HUES64 (cell line): ENCODE data around the gene NR2F1.

ENCODE experiments used
- H3K27ac ChIP-seq: 2 replicates; pipeline ENCODE4 v1.7.0; 2013; ENCODE audit warnings: low read depth, low read length, inconsistent platforms
- H3K27me3 ChIP-seq: 2 replicates; pipeline ENCODE4 v1.6.1; 2013; ENCODE audit warnings: mild to moderate bottlenecking, low read length; ENCODE audit not compliant: insufficient read depth
- H3K36me3 ChIP-seq: 2 replicates; pipeline ENCODE4 v1.6.1; 2013; ENCODE audit warnings: mild to moderate bottlenecking, low read length; ENCODE audit not compliant: insufficient read depth
- H3K4me1 ChIP-seq: 2 replicates; pipeline ENCODE4 v1.6.1; 2013; ENCODE audit warnings: mild to moderate bottlenecking, low read length, moderate library complexity; ENCODE audit not compliant: insufficient read depth
- H3K4me3 ChIP-seq: 2 replicates; pipeline ENCODE4 v1.5.1; 2013; ENCODE audit warnings: mild to moderate bottlenecking, low read length, moderate library complexity
- H3K9ac ChIP-seq: 2 replicates; pipeline ENCODE4 v1.6.1; 2013; ENCODE audit warnings: mild to moderate bottlenecking, low read depth, low read length
- H3K9me3 ChIP-seq: 2 replicates; pipeline ENCODE4 v1.6.1; 2013; ENCODE audit warnings: low read depth, low read length; ENCODE audit not compliant: insufficient read depth
- WGBS: fragments of 150-250, 120-280 bp; methylation state at CpG from one replicate; pipeline ENCODE4 v1.1.7; 2013; ENCODE audit warnings: missing lambda C conversion rate; 5-methylcytosine and 5-hydroxymethylcytosine counted together

Gene NR2F1

DNA sequence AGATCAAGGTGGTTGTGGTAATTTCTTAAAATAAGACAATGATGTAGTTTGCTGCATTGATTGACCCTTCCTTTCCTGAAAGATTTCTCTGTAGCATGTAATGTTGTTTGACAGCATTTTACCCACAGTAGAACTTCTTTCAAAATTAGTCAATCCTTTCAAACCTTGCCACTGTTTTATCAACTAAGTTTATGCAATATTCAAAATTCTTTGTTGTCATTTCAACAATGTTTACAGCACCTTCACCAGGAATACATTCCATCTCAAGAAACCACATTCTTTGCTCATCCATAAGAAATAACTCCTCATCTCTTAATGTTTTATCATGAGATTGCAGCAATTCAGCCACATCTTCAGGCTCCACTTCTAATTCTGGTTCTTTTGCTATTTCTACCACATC lies 43.8 kb downstream of the NR2F1 start:
- H3K36me3 ChIP-seq, result no peaks in the 10 kb centered on the region
- no peaks in the 10 kb centered on the region for H3K9me3 ChIP-seq
- peaks cover 38% of the 10 kb centered on the region for H3K27me3 ChIP-seq
- no peaks in the 10 kb centered on the region for H3K4me1 ChIP-seq
- H3K9ac ChIP-seq, result no peak overlapping the region
- H3K27ac ChIP-seq, result no peak overlapping the region
- no peak overlapping the region for H3K4me3 ChIP-seq

DNA sequence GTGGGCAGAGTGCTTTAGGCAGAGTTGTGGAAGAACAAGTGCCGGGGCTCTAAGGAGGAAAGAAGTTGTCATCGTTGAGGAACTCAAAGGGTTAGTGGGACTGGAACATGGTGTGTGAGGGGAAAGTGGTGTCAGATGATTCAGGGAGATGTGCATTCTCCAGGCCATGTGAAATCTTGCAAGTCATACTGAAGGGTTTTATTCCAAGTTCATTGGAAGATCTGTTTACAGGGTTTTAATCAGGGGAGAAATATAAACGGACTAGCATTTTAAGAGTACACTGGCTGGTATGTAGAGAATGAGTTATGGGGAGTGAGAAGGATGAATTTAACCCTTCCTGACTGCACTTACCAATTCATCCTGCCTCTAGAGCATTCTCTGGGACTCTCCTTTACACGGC lies 49.3 kb downstream of the NR2F1 start:
- no peak overlapping the region for H3K9ac ChIP-seq
- no peaks in the 10 kb centered on the region for H3K36me3 ChIP-seq
- H3K27ac ChIP-seq, result no peak overlapping the region
- no peak overlapping the region for H3K4me3 ChIP-seq
- H3K27me3 ChIP-seq, result no peaks in the 10 kb centered on the region
- 90% methylated on average over 3 of the region's 4 CpGs for WGBS
- no peaks in the 10 kb centered on the region for H3K4me1 ChIP-seq
- no peaks in the 10 kb centered on the region for H3K9me3 ChIP-seq

DNA sequence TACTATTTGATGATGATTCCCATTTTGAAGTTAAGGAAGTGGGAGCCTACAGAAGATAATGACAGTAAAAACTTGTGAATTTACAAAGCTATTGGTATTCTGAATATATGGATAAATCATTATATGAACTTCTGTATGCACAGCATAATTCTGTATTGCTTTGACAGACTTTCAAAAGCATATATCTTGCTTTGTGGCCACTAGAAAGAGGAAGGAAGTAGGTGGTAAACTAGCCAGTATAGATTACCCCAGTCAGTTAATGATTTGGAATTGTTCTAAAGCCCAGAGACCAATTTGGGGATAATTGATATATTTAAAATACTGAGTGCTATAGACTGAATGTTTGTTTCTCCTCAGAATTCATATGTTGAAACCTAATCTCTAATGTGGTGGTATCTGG lies 53.0 kb downstream of the NR2F1 start:
- Histone ChIP-seq H3K4me1 (no peaks in the 10 kb centered on the region), H3K9me3 (no peaks in the 10 kb centered on the region), H3K27ac (no peak overlapping the region), H3K9ac (no peak overlapping the region), H3K36me3 (no peaks in the 10 kb centered on the region), H3K4me3 (no peak overlapping the region), H3K27me3 (no peaks in the 10 kb centered on the region)

DNA sequence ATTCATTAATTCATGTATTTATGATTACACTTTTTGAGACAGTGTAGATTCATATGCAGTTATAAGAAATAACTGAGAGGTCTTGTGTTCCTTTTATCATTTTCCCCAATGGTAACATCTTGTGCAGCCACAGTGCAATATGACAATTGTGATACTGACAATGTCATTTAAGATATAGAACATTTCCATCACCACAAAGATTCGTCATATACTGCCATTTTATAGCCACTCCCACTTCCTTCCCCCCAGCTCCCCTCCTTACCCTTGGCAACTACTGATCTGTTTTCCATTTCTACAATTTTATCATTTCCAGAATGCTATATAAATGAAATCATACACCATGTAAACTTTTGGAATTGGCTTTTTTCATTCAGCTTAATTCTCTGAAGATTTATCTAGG lies 53.8 kb downstream of the NR2F1 start:
- H3K27ac ChIP-seq, result no peak overlapping the region
- WGBS, result 93% methylated on average over 1 of the region's 1 CpG
- no peak overlapping the region for H3K4me3 ChIP-seq
- no peaks in the 10 kb centered on the region for H3K36me3 ChIP-seq
- H3K9me3 ChIP-seq, result no peaks in the 10 kb centered on the region
- H3K9ac ChIP-seq, result no peak overlapping the region
- no peaks in the 10 kb centered on the region for H3K27me3 ChIP-seq
- no peaks in the 10 kb centered on the region for H3K4me1 ChIP-seq

DNA sequence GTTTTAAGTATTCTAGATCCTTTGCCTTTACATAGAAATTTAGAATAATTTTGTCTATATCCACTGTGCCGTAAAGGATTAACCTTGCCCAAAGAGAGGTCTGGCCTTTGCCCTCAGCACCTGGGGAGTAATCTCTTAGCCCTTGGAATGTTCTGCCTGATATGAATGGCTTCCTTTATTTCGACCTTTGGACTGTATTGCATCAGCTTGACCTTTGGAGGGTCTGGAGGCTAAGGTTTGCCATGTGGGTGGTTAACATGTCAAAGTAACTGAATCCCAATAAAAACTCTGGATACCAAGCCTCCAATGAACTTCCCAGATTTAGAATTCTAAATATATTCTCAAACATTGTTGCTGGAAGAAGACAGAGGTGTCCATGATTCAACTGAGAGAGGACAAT lies 54.7 kb downstream of the NR2F1 start:
- Histone ChIP-seq H3K27ac (no peak overlapping the region), H3K27me3 (no peaks in the 10 kb centered on the region), H3K4me1 (no peaks in the 10 kb centered on the region), H3K36me3 (no peaks in the 10 kb centered on the region), H3K9ac (no peak overlapping the region), H3K9me3 (no peaks in the 10 kb centered on the region), H3K4me3 (no peak overlapping the region)
- WGBS, result 89% methylated on average over 2 of the region's 2 CpGs

DNA sequence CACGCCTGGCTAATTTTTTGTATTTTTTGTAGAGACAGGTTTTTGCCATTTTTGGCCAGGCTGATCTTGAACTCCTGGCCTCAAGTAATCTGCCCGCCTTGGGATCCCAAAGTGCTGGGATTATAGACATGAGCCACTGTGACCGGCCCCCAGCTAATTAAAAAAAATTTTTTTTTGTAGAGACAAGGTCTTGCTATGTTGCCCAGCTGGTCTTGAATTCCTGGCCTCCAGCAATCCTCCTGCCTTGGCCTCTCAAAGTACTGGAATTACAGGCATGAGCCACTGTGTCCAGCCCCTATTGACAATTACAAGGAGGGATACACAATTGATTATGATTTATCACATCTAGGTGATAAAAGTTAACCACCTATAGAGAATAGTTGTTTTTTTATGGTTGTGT lies 59.5 kb downstream of the NR2F1 start:
- 92% methylated on average over 3 of the region's 3 CpGs for WGBS

More for the DNA sequence above, 59.5 kb downstream of the NR2F1 start:
- H3K36me3 ChIP-seq, result no peaks in the 10 kb centered on the region
- no peak overlapping the region for H3K27ac ChIP-seq
- H3K4me3 ChIP-seq, result no peak overlapping the region
- H3K9me3 ChIP-seq, result no peaks in the 10 kb centered on the region
- no peak overlapping the region for H3K9ac ChIP-seq
- no peaks in the 10 kb centered on the region for H3K4me1 ChIP-seq
- no peaks in the 10 kb centered on the region for H3K27me3 ChIP-seq
